Measurements from ENCODE around the gene MXI1.

GRCh38 chr10:110214371-110214826 is 7.0 kb downstream of the MXI1 start:
- TF ChIP-seq ZNF384 (IDR thresholded peaks at IDR 0.05) (no peak), HDGF (IDR thresholded peaks at IDR 0.05; ENCODE audit: borderline replicate concordance) (no peak), FOXK2 (IDR thresholded peaks at IDR 0.05) (no peak)
